ENCODE results near the gene OTUB2. TPM values are rescaled to one million over a fixed set of nuclear protein-coding genes. Genes with fewer than 3 reads are reported as not detected.

OTUB2 gene
- polyA plus RNA-seq, 1 donor (not counting 4 experiments of a cell fraction or from before 2014, with no cell fraction given) = 2.6 TPM

DNA sequence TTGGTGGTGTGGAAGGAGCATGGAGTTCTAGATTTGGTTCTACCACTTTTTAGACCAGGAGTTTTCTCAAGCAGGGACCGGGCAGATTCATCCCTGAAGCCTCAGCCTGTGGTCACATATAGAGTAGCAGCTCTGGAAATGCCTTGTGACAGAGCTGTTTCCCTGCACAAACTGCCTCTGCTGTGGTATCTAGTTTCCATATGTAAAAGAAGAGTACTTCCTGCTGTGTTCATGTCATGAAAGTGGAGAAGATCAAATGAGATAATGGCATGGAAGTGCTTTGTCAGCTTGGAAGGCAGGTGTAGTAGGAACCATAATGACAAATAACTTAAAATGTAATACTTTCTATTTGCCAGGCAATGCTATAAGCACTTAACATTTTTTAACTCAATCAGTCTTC, 26.1 kb downstream of the OTUB2 start:
- H3K36me3 ChIP-seq (ENCODE audit: control insufficient read depth in 2 of 2, extremely low read depth in 1 of 2, insufficient read depth in 2 of 2, low read length in 2 of 2) = peaks cover 36 to 68% of the 10 kb centered on the region in 2 experiments
- no peak for DNase-seq (ENCODE audit: low read depth, low spot score)
- no peaks in the 10 kb centered on the region for H3K9me1 ChIP-seq (ENCODE audit: control insufficient read depth, extremely low read depth, insufficient read depth, low read length)
- no peak overlapping the region for H3K4me2 ChIP-seq (ENCODE audit: control insufficient read depth, extremely low read depth, insufficient read depth, low read depth, low read length)
- dilution Hi-C loops (cut with MboI; ENCODE audit: extremely low pct_ligation_motif_present, low sequenced_read_pairs) = no loop called here
- no peaks in the 10 kb centered on the region for H3K79me2 ChIP-seq (ENCODE audit: control insufficient read depth, insufficient read depth, low read length)
- H3K4me3 ChIP-seq (ENCODE audit: control insufficient read depth in 2 of 3, extremely low read depth in 1 of 3, insufficient read depth in 2 of 3, low read depth in 1 of 3, low read length in 3 of 3) = no peak overlapping the region
- no peak for TF ChIP-seq EZH2 (IDR thresholded peaks at IDR 0.05; ENCODE audit: low read length)
- TF ChIP-seq, protein P1, sequence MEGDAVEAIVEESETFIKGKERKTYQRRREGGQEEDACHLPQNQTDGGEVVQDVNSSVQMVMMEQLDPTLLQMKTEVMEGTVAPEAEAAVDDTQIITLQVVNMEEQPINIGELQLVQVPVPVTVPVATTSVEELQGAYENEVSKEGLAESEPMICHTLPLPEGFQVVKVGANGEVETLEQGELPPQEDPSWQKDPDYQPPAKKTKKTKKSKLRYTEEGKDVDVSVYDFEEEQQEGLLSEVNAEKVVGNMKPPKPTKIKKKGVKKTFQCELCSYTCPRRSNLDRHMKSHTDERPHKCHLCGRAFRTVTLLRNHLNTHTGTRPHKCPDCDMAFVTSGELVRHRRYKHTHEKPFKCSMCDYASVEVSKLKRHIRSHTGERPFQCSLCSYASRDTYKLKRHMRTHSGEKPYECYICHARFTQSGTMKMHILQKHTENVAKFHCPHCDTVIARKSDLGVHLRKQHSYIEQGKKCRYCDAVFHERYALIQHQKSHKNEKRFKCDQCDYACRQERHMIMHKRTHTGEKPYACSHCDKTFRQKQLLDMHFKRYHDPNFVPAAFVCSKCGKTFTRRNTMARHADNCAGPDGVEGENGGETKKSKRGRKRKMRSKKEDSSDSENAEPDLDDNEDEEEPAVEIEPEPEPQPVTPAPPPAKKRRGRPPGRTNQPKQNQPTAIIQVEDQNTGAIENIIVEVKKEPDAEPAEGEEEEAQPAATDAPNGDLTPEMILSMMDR (optimal IDR thresholded peaks at IDR 0.05 in 1 of 3, IDR thresholded peaks at IDR 0.05 in 1 of 3, conservative IDR thresholded peaks at IDR 0.05 in 1 of 3; ENCODE audit: extremely low read depth in 1 of 3, insufficient read depth in 2 of 3, low read length in 3 of 3) = no peak
- no peaks in the 10 kb centered on the region for H3K27me3 ChIP-seq (ENCODE audit: control insufficient read depth, extremely low read depth, insufficient read depth, low read length)
- H2AFZ ChIP-seq (ENCODE audit: control insufficient read depth, low read length) = no peak overlapping the region
- H3K9ac ChIP-seq (ENCODE audit: control insufficient read depth, extremely low read depth, insufficient read depth, low read length) = no peak overlapping the region
- H4K20me1 ChIP-seq (ENCODE audit: control insufficient read depth, extremely low read depth, insufficient read depth, low read length) = no peaks in the 10 kb centered on the region
- no peaks in the 10 kb centered on the region for H3K9me3 ChIP-seq (ENCODE audit: control insufficient read depth, low read depth, low read length)
- no peak for FAIRE-seq
- no peaks in the 10 kb centered on the region for H3K4me1 ChIP-seq (ENCODE audit: control insufficient read depth, extremely low read depth, insufficient read depth, low read length)
- H3K27ac ChIP-seq (ENCODE audit: control insufficient read depth, insufficient read depth, low read length) = no peak overlapping the region

GRCh38 chr14:94052662-94053061, 26.5 kb downstream of the OTUB2 start:
- Histone ChIP-seq H3K27me3 (ENCODE audit: control insufficient read depth, extremely low read depth, insufficient read depth, low read length) (no peaks in the 10 kb centered on the region), H3K9ac (ENCODE audit: control insufficient read depth, extremely low read depth, insufficient read depth, low read length) (no peak overlapping the region), H3K36me3 (ENCODE audit: control insufficient read depth in 2 of 2, extremely low read depth in 1 of 2, insufficient read depth in 2 of 2, low read length in 2 of 2) (peaks cover 38 to 68% of the 10 kb centered on the region in 2 experiments), H3K27ac (ENCODE audit: control insufficient read depth, insufficient read depth, low read length) (no peak overlapping the region), H2AFZ (ENCODE audit: control insufficient read depth, low read length) (no peak overlapping the region), H3K4me1 (ENCODE audit: control insufficient read depth, extremely low read depth, insufficient read depth, low read length) (no peaks in the 10 kb centered on the region), H4K20me1 (ENCODE audit: control insufficient read depth, extremely low read depth, insufficient read depth, low read length) (no peaks in the 10 kb centered on the region), H3K9me1 (ENCODE audit: control insufficient read depth, extremely low read depth, insufficient read depth, low read length) (no peaks in the 10 kb centered on the region), H3K4me3 (ENCODE audit: control insufficient read depth in 2 of 3, extremely low read depth in 1 of 3, insufficient read depth in 2 of 3, low read depth in 1 of 3, low read length in 3 of 3) (no peak overlapping the region), H3K79me2 (ENCODE audit: control insufficient read depth, insufficient read depth, low read length) (no peaks in the 10 kb centered on the region), H3K4me2 (ENCODE audit: control insufficient read depth, extremely low read depth, insufficient read depth, low read depth, low read length) (no peak overlapping the region), H3K9me3 (ENCODE audit: control insufficient read depth, low read depth, low read length) (no peaks in the 10 kb centered on the region)
- dilution Hi-C loops (cut with MboI; ENCODE audit: extremely low pct_ligation_motif_present, low sequenced_read_pairs) = no loop called here
- DNase-seq (ENCODE audit: low read depth, low spot score) = no peak
- TF ChIP-seq, protein P1 (optimal IDR thresholded peaks at IDR 0.05 in 1 of 3, IDR thresholded peaks at IDR 0.05 in 1 of 3, conservative IDR thresholded peaks at IDR 0.05 in 1 of 3; ENCODE audit: extremely low read depth in 1 of 3, insufficient read depth in 2 of 3, low read length in 3 of 3) = no peak
- TF ChIP-seq EZH2 (IDR thresholded peaks at IDR 0.05; ENCODE audit: low read length) = no peak
- FAIRE-seq = no peak
